Upper lobe of left lung (tissue), 4 donors: ENCODE results near the gene KDM2B.

ENCODE experiments used
- CTCF ChIP-seq, 6 experiments: fragments of 450-650 bp in 4 of 6; fragments of 200-600 bp in 2 of 6; sonication (generic) in 2 of 6; IDR thresholded peaks; one replicate each; pipeline ENCODE4 v1.5.1; 2016 to 2019; ENCODE audit warnings: antibody characterized with exemption in 6 of 6
- POLR2A ChIP-seq, 4 donors: fragments of 450-650 bp; IDR thresholded peaks; one replicate each; pipeline ENCODE4 v1.5.1; 2016 to 2017; ENCODE audit warnings: antibody characterized with exemption in 4 of 4, mild to moderate bottlenecking in 2 of 4
- POLR2AphosphoS5 ChIP-seq, 2 donors: sonication (generic); formaldehyde crosslinking; IDR thresholded peaks; one replicate each; pipeline ENCODE4 v1.5.1; 2017; ENCODE audit warnings: antibody characterized with exemption in 2 of 2

DNA sequence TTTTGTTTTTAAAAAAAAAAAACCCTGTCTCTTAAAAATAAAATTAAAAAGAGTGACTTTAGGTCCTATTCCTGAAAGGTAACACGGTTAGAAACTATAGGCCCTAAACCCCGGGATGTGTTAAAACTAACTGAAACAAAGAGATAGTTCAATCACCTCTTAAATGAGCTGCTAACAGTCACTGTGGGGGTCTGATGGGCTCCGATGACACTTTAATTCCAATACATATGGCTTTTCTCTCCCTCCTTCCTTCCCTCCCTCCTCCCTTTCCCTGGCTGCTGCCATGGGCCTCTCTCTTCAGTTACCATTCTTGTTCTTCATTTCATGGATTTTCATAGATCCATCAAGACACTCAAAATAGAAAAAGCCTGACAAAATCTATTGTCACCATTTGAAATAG, 104.3 kb downstream of the KDM2B start:
- TF ChIP-seq CTCF (IDR thresholded peaks at IDR 0.05): no peak
- TF ChIP-seq POLR2A (IDR thresholded peaks at IDR 0.05): no peak
- TF ChIP-seq POLR2AphosphoS5 (IDR thresholded peaks at IDR 0.05): no peak
